ENCODE results near the gene ANXA11. TPM values are rescaled to one million over a fixed set of nuclear protein-coding genes. Genes with fewer than 3 reads are reported as not detected.

The ANXA11 gene
- polyA plus RNA-seq, 2 of the 4 experiments (the other 2 are of a cell fraction), result 92.6 to 119 TPM

- WGBS (ENCODE audit: missing lambda C conversion rate), result 98% methylated on average over 9 of the region's 9 CpGs
- TF ChIP-seq FOSB (CRISPR knock-in tag; IDR thresholded peaks at IDR 0.05), result no peak
- TF ChIP-seq SMC3 (IDR thresholded peaks at IDR 0.05), result no peak
- no peak for TF ChIP-seq CEBPB (IDR thresholded peaks at IDR 0.05)
- TF ChIP-seq CHD2 (IDR thresholded peaks at IDR 0.05; ENCODE audit: low read length, partially characterized antibody), result no peak
- no peak for TF ChIP-seq HMGXB4 (CRISPR knock-in tag; IDR thresholded peaks at IDR 0.05; ENCODE audit: borderline replicate concordance)
- TF ChIP-seq HES2 (IDR thresholded peaks at IDR 0.05), result no peak
- no peak for TF ChIP-seq CBX8 (IDR thresholded peaks at IDR 0.05)
- no peak for TF ChIP-seq ATOH8 (CRISPR knock-in tag; IDR thresholded peaks at IDR 0.05; ENCODE audit: low read depth)
- TF ChIP-seq MYC (IDR thresholded peaks at IDR 0.05; ENCODE audit: borderline replicate concordance, low read length), result no peak
- peaks cover 7% of the 10 kb centered on the region; the same call in 2 of the 3 replicates for H3K4me1 ChIP-seq
Measured at GRCh38 chr10:80188713-80189112, 16.6 kb downstream of the ANXA11 start.

GRCh38 chr10:80187465-80188409 is 17.6 kb downstream of the ANXA11 start:
- TF ChIP-seq JUNB (IDR thresholded peaks at IDR 0.05), result no peak
- no peak for TF ChIP-seq PHF8 (IDR thresholded peaks at IDR 0.05; ENCODE audit: borderline replicate concordance, low read depth)
- no peak for TF ChIP-seq MAX (IDR thresholded peaks at IDR 0.05)
- no peak for TF ChIP-seq MYC (IDR thresholded peaks at IDR 0.05; ENCODE audit: borderline replicate concordance, low read length)
- no peak for TF ChIP-seq SMC3 (IDR thresholded peaks at IDR 0.05)
- no peak for TF ChIP-seq EHF (CRISPR knock-in tag; IDR thresholded peaks at IDR 0.05)
- no peak for TF ChIP-seq RARB (CRISPR knock-in tag; IDR thresholded peaks at IDR 0.05)
- TF ChIP-seq KDM1A (IDR thresholded peaks at IDR 0.05; ENCODE audit: low read depth), result no peak
- TF ChIP-seq HMGXB4 (CRISPR knock-in tag; IDR thresholded peaks at IDR 0.05; ENCODE audit: borderline replicate concordance), result no peak
- no peak for TF ChIP-seq TFCP2L1 (CRISPR knock-in tag; IDR thresholded peaks at IDR 0.05)
- TF ChIP-seq ZNF302 (CRISPR knock-in tag; IDR thresholded peaks at IDR 0.05), result no peak
- no peak for TF ChIP-seq ESRRA (IDR thresholded peaks at IDR 0.05; ENCODE audit: borderline replicate concordance, low read length)
- TF ChIP-seq HOXA7 (CRISPR knock-in tag; IDR thresholded peaks at IDR 0.05), result no peak
- no peak for TF ChIP-seq CBX8 (IDR thresholded peaks at IDR 0.05)
- CTCF ChIA-PET, result interaction anchor here (0.7 to 1.3 kb wide), 6 partner anchors 9 to 44 kb away, joined by 3 to 6 read pairs (median 3); no protein-coding TSS in a partner anchor
- no peak for DNase-seq (ENCODE audit: low read depth in 1 of 2, low spot score in 1 of 2)
- H3K27ac ChIP-seq, result 0 out of 6 replicates have a peak overlapping the region, but pooled peaks of 1 of the 2 experiments have one; percentile 17
- no peak overlapping the region for H3K4me3 ChIP-seq
- no peak for FAIRE-seq
- 90% methylated on average over 16 of the region's 16 CpGs for WGBS (ENCODE audit: missing lambda C conversion rate)
- POLR2A ChIA-PET, result interaction anchor here (0.5 kb wide), 1 partner anchor 71 kb away, joined by 3 read pairs; no protein-coding TSS in a partner anchor
- H3K4me1 ChIP-seq, result peaks cover 7% of the 10 kb centered on the region; the same call in 2 of the 3 replicates
- ATAC-seq, result no peak
- no peak overlapping the region for H3K4me2 ChIP-seq
- peaks cover 6% of the 10 kb centered on the region; the same call in 2 of the 3 replicates for H3K9me3 ChIP-seq

More at GRCh38 chr10:80188713-80189112, 16.6 kb downstream of the ANXA11 start:
- H3K4me2 ChIP-seq, result no peak overlapping the region
- H3K4me3 ChIP-seq, result no peak overlapping the region
- ATAC-seq (no peak), FAIRE-seq (no peak), DNase-seq (ENCODE audit: low read depth in 1 of 2, low spot score in 1 of 2) (no peak)
- H3K27ac ChIP-seq, result no peak overlapping the region
- CTCF ChIA-PET, result interaction anchor here (1.0 to 1.3 kb wide), 2 partner anchors 13 to 20 kb away, joined by 3 to 4 read pairs; no protein-coding TSS in a partner anchor
- peaks cover 10% of the 10 kb centered on the region; the same call in 2 of the 3 replicates for H3K9me3 ChIP-seq
- POLR2A ChIA-PET, result no interaction called here

Measured in A549 (cell line).